ENCODE measurements around the gene TSPAN9. TPM values are rescaled to one million over a fixed set of nuclear protein-coding genes. Genes with fewer than 3 reads are reported as not detected.

Gene TSPAN9
- total RNA-seq, 1 donor from 2014 or later, result 40.9 TPM

DNA sequence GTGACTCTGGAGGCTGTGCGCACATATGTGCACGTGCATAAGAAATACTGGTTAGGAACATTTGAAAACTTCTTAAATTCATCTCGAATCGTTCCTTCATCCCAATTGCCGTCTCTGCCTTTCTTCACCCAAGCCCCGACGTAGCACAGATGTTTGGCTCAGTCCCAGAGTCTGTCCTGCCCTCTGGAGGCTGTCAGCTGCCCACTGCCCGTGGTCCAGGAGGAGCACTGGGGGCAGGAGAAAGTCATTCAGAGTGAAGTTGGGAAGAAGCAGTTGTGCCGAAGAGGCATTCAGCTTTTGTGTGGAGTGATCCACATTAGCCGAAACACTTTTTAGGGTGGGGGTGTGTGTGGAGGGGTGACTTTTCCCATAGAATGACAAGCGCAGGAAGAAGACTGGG, 124.9 kb downstream of the TSPAN9 start:
- Mint-ChIP-seq H3K27ac (ENCODE audit: unreplicated experiment) (peak overlapping the region; percentile 62), H3K36me3 (ENCODE audit: low read depth, unreplicated experiment) (peaks cover 7% of the 10 kb centered on the region), H3K4me3 (ENCODE audit: unreplicated experiment) (peak overlapping the region; percentile 78), H3K9me3 (ENCODE audit: unreplicated experiment) (no peaks in the 10 kb centered on the region), H3K4me1 (ENCODE audit: low read depth, unreplicated experiment) (peaks cover 26% of the 10 kb centered on the region), H3K27me3 (ENCODE audit: low read depth, unreplicated experiment) (peaks cover 24% of the 10 kb centered on the region)
- Histone ChIP-seq H3K9ac (ENCODE audit: low read length) (no peak overlapping the region), H3K9me3 (ENCODE audit: insufficient read depth, low read depth, low read length) (no peaks in the 10 kb centered on the region), H3K79me2 (ENCODE audit: insufficient read depth, low read length) (no peaks in the 10 kb centered on the region), H2AFZ (ENCODE audit: low read depth, low read length) (no peak overlapping the region), H3K4me2 (ENCODE audit: low read length) (peak overlapping the region; percentile 99), H3K27me3 (ENCODE audit: insufficient read depth, low read length) (peaks cover 17% of the 10 kb centered on the region), H3K4me3 (ENCODE audit: insufficient read depth, low read depth, low read length) (no peak overlapping the region), H3K27ac (ENCODE audit: low read depth, low read length) (no peak overlapping the region), H3K36me3 (ENCODE audit: insufficient read depth, low read length) (no peaks in the 10 kb centered on the region), H3K4me1 (ENCODE audit: insufficient read depth, low read length) (peaks cover 31% of the 10 kb centered on the region), H4K20me1 (ENCODE audit: insufficient read depth, low read length) (peaks cover 78% of the 10 kb centered on the region)
- FAIRE-seq, result no peak
- no peak for DNase-seq (ENCODE audit: low read depth)
- TF ChIP-seq EZH2 (IDR thresholded peaks at IDR 0.05; ENCODE audit: insufficient read depth, low read length), result no peak
- TF ChIP-seq, protein P1, sequence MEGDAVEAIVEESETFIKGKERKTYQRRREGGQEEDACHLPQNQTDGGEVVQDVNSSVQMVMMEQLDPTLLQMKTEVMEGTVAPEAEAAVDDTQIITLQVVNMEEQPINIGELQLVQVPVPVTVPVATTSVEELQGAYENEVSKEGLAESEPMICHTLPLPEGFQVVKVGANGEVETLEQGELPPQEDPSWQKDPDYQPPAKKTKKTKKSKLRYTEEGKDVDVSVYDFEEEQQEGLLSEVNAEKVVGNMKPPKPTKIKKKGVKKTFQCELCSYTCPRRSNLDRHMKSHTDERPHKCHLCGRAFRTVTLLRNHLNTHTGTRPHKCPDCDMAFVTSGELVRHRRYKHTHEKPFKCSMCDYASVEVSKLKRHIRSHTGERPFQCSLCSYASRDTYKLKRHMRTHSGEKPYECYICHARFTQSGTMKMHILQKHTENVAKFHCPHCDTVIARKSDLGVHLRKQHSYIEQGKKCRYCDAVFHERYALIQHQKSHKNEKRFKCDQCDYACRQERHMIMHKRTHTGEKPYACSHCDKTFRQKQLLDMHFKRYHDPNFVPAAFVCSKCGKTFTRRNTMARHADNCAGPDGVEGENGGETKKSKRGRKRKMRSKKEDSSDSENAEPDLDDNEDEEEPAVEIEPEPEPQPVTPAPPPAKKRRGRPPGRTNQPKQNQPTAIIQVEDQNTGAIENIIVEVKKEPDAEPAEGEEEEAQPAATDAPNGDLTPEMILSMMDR (IDR thresholded peaks at IDR 0.05; ENCODE audit: insufficient read depth, low read depth, low read length), result no peak

DNA sequence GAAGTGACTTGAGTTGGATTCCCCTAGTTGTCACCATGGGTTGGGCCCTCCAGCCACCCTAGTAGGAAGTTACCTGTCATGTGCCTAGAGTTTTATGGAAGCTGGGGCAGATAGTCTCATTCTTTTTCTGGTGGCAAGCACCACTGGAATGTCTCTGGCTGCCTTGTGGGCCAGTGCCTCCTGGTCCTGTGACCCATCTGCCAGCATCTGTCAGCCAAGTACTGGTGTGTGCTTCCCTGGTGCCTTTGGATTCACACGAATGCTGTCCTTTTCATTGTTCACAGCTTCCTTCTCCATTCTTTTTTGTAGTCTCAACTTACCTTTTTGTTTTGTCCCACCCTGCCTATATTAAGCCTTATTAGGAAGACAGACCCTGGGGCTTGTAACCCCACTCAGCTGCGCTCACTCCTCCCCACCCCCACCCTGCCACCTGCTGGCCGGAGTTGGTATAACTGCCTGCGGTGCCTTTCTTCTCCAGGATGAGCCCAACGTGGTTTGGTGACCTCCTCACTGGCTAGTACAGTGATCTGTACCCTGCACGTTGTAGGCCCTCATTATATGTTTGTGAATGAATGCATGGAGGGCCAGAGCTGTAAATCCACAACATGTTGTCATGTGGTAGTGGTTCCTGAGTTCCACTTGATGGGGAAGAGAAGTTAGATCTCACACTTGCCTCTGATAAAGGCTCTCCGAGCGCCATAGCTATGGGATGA, 125.7 kb downstream of the TSPAN9 start:
- peaks cover 7% of the 10 kb centered on the region for H3K36me3 Mint-ChIP-seq (ENCODE audit: low read depth, unreplicated experiment)
- H3K4me1 Mint-ChIP-seq (ENCODE audit: low read depth, unreplicated experiment), result peaks cover 26% of the 10 kb centered on the region
- FAIRE-seq, result no peak

More for the DNA sequence above, 125.7 kb downstream of the TSPAN9 start:
- no peaks in the 10 kb centered on the region for H3K79me2 ChIP-seq (ENCODE audit: insufficient read depth, low read length)
- Mint-ChIP-seq H3K9me3 (ENCODE audit: unreplicated experiment) (no peaks in the 10 kb centered on the region), H3K27ac (ENCODE audit: unreplicated experiment) (no peak overlapping the region), H3K4me3 (ENCODE audit: unreplicated experiment) (no peak overlapping the region), H3K27me3 (ENCODE audit: low read depth, unreplicated experiment) (peaks cover 20% of the 10 kb centered on the region)
- H3K27me3 ChIP-seq (ENCODE audit: insufficient read depth, low read length), result peaks cover 17% of the 10 kb centered on the region
- H3K4me1 ChIP-seq (ENCODE audit: insufficient read depth, low read length), result peaks cover 31% of the 10 kb centered on the region
- H3K9ac ChIP-seq (ENCODE audit: low read length), result no peak overlapping the region
- no peak overlapping the region for H2AFZ ChIP-seq (ENCODE audit: low read depth, low read length)
- DNase-seq (ENCODE audit: low read depth), result no peak
- peaks cover 80% of the 10 kb centered on the region for H4K20me1 ChIP-seq (ENCODE audit: insufficient read depth, low read length)
- no peaks in the 10 kb centered on the region for H3K36me3 ChIP-seq (ENCODE audit: insufficient read depth, low read length)
- H3K27ac ChIP-seq (ENCODE audit: low read depth, low read length), result no peak overlapping the region
- H3K9me3 ChIP-seq (ENCODE audit: insufficient read depth, low read depth, low read length), result no peaks in the 10 kb centered on the region
- H3K4me3 ChIP-seq (ENCODE audit: insufficient read depth, low read depth, low read length), result no peak overlapping the region
- H3K4me2 ChIP-seq (ENCODE audit: low read length), result peak overlapping the region; percentile 5
- TF ChIP-seq EZH2 (IDR thresholded peaks at IDR 0.05; ENCODE audit: insufficient read depth, low read length), result no peak
- TF ChIP-seq, protein P1 (IDR thresholded peaks at IDR 0.05; ENCODE audit: insufficient read depth, low read depth, low read length), result peak; percentile 91
